ENCODE results near the gene FRY.

DNA sequence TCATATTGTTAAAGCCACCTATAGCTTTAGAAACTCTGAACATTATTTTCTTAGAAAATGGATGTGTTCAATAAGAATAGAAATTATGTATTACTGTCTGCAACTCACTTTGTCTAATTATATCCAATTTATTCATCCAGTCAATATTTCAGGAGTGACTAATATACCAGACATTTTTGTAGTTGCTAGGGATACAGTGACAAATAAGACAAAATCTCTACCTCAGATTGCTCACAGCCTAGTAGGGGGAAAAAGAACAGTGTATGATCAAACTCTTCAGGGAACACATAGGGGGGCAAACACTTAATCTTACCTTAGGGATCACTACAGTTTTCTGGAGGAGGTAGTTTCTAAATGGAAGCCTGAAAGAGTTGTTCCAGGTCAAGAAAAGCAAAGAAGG lies 292.3 kb downstream of the FRY start:
- TF ChIP-seq, protein P1, sequence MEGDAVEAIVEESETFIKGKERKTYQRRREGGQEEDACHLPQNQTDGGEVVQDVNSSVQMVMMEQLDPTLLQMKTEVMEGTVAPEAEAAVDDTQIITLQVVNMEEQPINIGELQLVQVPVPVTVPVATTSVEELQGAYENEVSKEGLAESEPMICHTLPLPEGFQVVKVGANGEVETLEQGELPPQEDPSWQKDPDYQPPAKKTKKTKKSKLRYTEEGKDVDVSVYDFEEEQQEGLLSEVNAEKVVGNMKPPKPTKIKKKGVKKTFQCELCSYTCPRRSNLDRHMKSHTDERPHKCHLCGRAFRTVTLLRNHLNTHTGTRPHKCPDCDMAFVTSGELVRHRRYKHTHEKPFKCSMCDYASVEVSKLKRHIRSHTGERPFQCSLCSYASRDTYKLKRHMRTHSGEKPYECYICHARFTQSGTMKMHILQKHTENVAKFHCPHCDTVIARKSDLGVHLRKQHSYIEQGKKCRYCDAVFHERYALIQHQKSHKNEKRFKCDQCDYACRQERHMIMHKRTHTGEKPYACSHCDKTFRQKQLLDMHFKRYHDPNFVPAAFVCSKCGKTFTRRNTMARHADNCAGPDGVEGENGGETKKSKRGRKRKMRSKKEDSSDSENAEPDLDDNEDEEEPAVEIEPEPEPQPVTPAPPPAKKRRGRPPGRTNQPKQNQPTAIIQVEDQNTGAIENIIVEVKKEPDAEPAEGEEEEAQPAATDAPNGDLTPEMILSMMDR (IDR thresholded peaks at IDR 0.05), result no peak
- no peak for TF ChIP-seq POLR2A (IDR thresholded peaks at IDR 0.05)

Data from heart left ventricle (tissue), 13 donors.